IPS-18c (cell line): ENCODE results near the gene SESTD1.
"Not testable (repeated sequence)": the region's sequence is repeated elsewhere in the genome, so short reads cannot be mapped to it uniquely, and the experiment has no call there.

Source experiments
- H3K4me3 ChIP-seq: 2 replicates; pipeline ENCODE4 v1.7.0; 2013; ENCODE audit warnings: low read depth, mild to moderate bottlenecking, low read length, moderate library complexity; ENCODE audit not compliant: insufficient read depth
- H3K9me3 ChIP-seq: one replicate; pipeline ENCODE4 v1.6.1; 2013; ENCODE audit warnings: mild to moderate bottlenecking, low read length, moderate library complexity; ENCODE audit not compliant: control insufficient read depth, insufficient read depth

SESTD1 gene

DNA sequence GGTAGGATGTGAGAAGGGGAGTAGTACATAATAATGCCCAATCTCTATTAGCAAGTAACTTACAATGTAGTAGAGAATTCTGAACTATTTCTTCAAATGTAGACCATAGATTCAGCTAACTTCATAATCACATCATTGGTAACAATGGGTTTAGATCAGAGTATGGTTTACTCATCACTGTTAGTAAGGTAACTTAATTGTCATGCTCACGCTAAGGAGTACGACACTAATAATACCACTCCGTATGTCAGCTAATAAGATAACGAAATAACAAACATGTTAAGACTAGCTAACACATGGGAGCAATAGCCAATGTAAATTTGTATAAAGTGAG lies 158.3 kb downstream of the SESTD1 start:
- no peaks in the 10 kb centered on the region for H3K9me3 ChIP-seq
- H3K4me3 ChIP-seq, result no peak overlapping the region

DNA sequence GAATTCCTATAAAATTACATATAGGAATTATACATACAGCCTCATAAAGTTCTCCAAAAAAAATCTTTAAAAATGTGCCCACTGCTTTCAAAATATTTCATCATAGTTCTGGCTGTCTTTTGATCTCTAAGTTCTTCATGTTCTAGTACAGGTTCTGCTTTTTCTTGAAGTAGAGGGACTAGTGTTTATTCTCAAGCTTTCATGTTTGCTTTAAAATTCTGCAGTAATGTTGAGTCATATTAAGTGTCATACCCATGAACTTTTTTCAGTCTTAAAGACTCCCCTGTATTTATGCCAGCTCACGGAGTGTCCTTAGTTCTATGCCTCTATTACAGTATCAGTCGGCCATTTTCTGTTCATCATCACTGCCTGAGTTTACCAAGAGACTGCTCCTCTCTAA lies 159.9 kb downstream of the SESTD1 start:
- H3K4me3 ChIP-seq, result no peak overlapping the region
- H3K9me3 ChIP-seq, result no peaks in the 10 kb centered on the region

DNA sequence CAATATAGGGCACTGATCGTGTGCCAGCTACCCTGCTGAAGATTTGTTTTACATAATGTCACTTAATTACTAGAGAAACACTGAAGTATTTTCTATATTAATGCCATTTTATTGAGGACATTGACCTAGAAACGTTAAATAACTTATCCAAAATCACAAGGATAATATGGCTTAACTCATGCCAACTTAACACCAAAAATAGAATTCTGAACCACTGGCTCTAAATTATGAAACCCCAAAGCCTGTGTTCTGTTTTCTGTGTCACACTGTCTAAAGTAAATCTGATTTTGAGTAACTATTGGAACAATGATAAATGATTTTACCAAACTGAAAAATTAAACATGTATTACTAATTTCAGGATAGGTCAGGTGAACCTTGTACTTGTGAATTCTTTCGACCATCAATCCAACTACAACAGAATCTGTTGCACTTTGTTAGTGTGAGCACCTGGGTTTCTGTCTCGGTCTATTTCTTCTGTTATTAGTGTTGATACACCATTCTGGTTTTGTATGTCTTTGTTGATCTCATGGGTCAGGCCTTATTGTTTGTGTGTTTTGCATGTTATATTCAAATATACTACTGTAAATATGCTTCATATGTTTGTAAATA lies 166.4 kb downstream of the SESTD1 start:
- Histone ChIP-seq H3K9me3 (peaks cover 2% of the 10 kb centered on the region), H3K4me3 (no peak overlapping the region)

DNA sequence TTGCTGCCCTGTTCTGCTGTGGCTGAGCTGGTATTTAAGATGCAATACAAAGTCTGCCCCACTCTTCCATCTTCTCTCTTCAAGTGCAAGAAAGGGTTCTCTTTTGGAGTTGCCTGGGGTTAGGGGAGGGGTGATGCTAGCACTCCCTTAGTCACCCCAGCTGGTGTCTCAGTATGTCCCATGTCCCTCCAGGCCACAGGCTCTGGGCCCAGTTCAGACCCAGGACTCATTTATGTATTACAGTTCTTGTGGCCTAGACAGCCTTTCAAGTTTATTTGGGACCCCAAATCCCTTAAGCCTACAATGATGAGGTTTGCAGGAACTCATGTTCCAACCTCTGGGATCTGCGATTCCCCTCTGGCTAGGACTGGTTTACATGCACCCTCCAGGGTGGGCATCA lies 167.5 kb downstream of the SESTD1 start:
- no peak overlapping the region for H3K4me3 ChIP-seq

DNA sequence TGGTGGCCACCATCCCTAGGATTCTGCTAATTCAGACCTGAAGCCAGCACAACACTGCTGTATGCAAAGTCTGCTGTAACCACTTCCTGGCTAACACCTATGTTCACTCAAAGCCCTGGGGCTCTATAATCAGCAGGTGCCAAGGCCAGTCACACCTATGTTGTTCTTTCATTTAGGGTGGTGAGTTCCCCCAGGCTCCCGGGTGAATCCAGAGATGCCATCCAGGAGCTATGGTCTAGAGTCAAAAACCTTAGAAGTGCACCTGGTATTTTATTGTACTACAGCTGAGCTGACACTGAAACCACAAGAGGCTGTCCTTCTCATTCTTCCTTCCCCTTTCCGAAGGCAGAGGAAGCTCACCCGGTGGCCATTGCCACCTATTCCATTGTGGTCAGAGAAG lies 168.5 kb downstream of the SESTD1 start:
- peaks cover 8% of the 10 kb centered on the region for H3K9me3 ChIP-seq
- H3K4me3 ChIP-seq, result no peak overlapping the region

More for the DNA sequence above, 167.5 kb downstream of the SESTD1 start:
- peaks cover 8% of the 10 kb centered on the region for H3K9me3 ChIP-seq

DNA sequence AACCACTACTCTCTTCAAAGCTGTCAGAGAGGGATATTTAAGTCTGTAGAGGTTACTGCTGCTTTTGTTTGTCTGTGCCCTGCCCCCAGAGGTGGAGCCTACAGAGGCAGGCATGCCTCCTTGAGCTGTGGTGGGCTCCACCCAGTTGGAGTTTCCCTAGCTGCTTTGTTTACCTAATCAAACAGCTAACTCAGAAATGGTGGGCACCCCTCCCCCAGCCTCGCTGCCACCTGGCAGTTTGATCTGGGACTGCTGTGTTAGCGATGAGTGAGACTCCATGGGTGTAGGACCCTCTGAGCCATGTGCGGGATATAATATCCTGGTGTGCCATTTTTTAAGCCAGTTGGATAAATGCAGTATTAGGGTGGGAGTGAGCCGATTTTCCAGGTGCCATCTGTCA lies 171.7 kb downstream of the SESTD1 start:
- not testable (repeated sequence) for H3K4me3 ChIP-seq, H3K9me3 ChIP-seq

DNA sequence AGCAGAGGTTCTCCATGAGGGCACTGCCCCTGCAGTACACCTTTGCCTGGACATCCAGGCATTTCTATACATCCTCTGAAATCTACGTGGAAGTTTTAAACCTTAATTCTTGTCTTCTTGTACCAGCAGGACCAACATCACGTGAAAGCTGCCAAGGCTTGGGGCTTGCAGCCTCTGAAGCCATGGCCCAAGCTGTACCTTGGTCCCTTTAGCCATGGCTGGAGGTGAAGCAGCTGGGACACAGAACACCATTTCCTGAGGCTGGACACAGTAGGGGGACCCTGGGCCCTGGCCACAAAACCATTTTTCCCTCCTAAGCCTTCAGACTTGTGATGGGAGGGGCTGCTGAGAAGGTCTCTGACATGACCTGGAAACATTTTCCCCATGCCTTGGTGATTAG lies 181.9 kb downstream of the SESTD1 start:
- H3K4me3 ChIP-seq, result no peak overlapping the region

DNA sequence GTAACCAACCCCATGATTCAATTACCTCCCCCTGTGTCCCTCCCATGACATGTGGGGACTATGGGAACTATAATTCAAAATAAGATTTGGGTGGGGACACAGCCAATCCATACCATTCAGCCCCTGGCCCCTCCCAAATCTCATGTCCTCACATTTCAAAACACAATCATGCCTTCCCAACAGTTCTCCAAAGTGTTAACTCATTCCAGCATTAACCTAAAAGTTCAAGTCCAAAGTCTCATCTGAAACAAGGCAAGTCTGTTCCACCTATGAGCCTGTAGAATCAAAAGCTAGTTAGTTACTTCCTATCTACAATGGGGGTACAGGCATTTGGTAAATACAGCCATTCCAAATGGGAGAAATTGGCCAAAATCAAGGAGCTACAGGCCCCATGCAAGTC lies 182.7 kb downstream of the SESTD1 start:
- Histone ChIP-seq H3K9me3 (peaks cover 2% of the 10 kb centered on the region), H3K4me3 (no peak overlapping the region)

More for the DNA sequence above, 181.9 kb downstream of the SESTD1 start:
- peaks cover 2% of the 10 kb centered on the region for H3K9me3 ChIP-seq

DNA sequence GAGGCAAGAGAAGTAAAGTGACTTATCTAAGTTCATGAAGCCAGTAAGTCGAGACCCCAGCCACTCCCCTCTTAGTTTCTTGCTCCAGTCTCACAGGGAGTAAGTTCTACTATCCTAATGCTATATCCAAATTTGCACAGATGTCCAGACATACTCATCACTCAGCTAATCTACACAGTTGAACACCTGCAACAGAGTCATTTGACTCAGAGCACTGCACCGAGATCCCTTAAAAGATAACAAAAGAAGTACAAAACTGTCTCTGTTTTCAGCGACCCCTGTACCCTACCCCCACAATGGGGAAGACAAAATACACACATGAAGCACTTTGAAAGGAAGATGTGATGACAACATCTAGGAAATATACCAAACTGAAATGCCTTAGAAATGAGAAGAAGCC lies 192.1 kb downstream of the SESTD1 start:
- Histone ChIP-seq H3K9me3 (no peaks in the 10 kb centered on the region), H3K4me3 (no peak overlapping the region)

DNA sequence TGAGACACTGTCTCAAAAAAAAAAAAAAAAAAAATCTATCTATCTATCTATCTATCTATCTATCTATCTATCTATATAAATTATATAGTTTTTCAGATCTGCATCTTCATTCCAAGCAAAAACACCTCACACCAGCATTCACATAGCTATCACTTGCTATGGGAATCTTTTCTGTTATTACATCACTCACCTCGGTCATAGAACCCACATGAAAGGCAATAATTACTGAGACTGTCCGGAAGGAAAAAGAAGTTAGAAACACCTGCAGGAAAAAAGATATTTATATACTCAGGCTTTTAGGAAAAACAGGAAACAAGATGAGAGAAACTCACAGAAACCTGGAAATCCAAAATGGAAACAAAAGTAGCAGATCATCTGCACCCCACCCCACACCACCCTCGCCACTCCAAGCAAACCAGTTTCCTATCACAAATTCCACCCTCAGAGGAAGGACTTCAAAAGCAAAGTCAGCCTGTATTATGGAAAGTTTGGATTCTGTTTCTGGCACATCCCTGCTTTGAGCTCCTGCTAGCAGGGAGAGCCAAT lies 192.7 kb downstream of the SESTD1 start:
- peaks cover 2% of the 10 kb centered on the region for H3K9me3 ChIP-seq
- H3K4me3 ChIP-seq, result no peak overlapping the region

DNA sequence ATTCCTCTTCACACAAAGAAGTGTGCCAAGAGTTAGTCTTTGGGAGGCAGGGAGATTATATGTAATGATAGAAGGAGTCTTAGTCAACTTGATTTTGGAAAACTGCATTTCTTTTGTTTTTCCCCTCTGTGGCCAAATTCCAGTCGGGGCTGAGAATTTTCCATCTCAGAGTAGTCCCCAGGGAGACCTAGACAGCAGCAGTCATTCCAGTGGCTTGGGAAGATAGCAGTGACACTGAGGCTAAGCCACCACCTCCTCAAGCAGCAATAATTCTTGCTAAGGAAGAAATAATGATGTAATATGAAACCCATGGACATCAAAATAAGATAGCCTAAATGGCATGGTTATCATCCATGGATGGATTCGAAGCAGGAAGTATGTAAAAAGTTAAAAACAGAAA lies 193.7 kb downstream of the SESTD1 start:
- Histone ChIP-seq H3K4me3 (no peak overlapping the region), H3K9me3 (peaks cover 2% of the 10 kb centered on the region)

DNA sequence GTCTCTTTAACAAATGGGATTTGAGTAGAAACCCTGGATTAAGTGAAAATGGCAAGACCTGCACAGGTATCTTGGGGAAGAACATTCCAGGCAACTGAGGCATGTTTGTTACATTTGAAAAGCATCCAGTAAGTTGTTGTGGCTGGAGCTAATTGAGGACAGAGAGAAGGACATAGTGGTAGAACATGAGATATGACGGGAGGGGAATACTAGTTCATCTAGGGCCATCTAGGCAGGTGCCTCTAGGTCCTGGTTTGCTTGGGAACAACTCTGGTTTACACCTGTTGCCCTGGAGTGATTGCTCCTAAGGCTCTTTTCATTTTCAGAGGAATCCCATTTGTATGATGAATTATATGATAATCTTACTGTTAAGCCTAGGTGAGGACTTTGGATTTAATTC lies 194.9 kb downstream of the SESTD1 start:
- Histone ChIP-seq H3K9me3 (peaks cover 2% of the 10 kb centered on the region), H3K4me3 (no peak overlapping the region)

DNA sequence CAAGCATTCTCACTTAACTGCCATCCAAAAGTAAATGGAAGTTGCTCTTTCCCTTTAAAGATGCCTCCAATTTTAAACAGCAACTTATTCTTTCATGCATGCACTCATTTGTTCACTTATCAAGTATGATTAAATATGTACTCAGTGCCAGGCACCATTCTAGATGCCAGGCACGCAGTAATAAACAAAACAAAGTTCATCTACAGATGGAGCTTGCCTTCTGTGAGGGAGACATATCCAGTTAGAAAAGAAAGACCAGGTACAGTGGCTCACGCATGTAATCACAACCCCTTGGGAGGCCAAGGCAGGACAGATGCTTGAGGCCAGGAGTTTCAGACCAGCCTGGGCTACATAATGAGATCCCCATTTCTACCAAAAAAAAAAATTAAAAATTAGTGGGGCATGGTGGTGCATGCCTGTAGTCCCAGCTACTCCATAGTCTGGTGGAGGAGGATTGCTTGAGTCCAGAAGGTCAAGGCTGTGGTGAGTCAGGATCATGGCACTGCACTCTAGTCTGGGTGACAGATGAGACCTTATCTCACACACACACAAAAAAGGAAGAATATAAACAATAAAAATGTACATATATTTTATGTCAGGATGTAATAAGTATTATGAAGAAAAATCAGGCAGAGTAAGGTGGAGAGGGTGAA lies 195.5 kb downstream of the SESTD1 start:
- H3K4me3 ChIP-seq, result no peak overlapping the region
- H3K9me3 ChIP-seq, result peaks cover 2% of the 10 kb centered on the region

DNA sequence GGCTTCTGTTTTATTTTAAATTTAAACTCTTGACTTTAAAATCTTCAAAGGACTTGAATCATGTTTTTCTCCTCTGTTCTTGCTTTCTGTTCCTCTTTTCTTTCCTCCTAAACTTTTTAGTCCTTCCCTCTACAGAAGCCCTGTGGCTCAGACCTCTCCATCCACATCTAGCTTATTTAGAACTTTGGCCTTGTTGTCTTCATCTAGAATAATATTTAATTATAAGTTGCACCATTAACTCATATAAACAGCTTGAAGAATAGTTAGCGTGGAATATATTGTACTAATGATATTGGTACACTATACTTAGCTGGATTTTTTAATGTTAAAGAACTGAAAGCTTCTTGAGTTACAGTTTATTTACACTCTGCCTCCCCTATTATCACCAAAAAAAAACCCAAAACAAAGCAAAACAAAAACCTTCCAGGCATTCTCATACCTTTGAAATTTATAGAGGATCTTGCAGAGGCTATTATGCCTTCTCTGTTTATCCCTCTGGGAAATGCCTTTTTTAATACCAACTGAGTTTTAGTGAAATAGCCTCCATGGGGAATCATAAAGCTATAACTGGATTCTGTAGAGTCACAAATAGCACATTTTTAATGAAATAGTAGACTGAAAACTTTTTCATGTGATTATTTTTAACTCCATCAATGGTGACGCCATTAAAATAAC lies 205.5 kb downstream of the SESTD1 start:
- Histone ChIP-seq H3K9me3 (no peaks in the 10 kb centered on the region), H3K4me3 (no peak overlapping the region)

DNA sequence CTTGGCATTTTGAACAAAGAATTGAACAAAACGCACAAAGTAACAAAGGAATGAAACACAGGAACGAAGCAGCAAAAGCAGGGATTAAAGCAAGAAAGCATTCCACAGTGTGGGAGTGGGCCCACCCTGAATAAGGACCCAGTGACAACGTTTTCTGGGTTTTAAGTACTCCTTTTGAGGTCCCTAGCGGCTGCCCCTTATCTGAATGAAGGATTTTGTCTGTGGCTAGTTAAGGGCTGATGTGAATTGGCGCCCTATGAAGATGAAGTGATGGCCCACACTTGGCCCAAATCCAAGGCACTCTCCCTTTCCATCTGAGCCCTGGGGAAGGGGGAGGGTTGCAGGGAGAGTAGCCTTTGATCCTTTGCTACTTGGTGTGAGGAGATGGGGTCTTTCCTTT lies 206.9 kb downstream of the SESTD1 start:
- Histone ChIP-seq H3K4me3 (no peak overlapping the region), H3K9me3 (no peaks in the 10 kb centered on the region)

DNA sequence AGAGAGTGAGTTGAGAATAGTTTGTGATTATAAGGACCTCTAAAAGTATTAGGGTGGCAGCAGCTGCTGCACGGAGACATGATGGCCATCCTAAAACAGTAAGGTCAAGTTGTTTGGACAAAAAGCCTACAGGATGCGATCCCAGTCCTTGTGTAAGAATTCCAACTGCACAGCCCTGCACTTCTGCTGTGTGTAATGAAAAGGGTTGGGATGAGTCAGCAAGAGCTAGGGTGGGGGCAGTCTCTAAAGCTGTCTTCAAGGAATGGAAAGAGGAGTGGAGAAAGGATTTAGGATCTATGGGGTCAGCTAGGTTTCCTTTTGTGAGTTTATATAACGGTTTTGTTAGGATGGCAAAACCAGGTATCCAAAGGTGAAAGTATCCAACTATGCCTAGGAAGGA lies 211.1 kb downstream of the SESTD1 start:
- H3K9me3 ChIP-seq, H3K4me3 ChIP-seq: not testable (repeated sequence)
